HL-60 (cell line): ENCODE results near the gene MLLT1.

Source experiments
- DNase-seq, 2 experiments: peaks; one replicate each; pipeline ENCODE4 v3.0.0-alpha.2; 2010 to 2020; ENCODE audit warnings: low read depth in 1 of 2, low spot score in 1 of 2
- H3K27ac ChIP-seq: fragments of 250-450 bp; sonication (Bioruptor Pico); replicated peaks from 2 replicates; pipeline ENCODE4 v1.5.1; 2020; ENCODE audit warnings: mild to moderate bottlenecking, moderate library complexity
- H3K27me3 ChIP-seq: fragments of 250-450 bp; sonication (Bioruptor Pico); 2 replicates; pipeline ENCODE4 v1.5.1; 2021; ENCODE audit warnings: mild to moderate bottlenecking, moderate library complexity; ENCODE audit not compliant: insufficient read depth, poor library complexity, severe bottlenecking
- H3K4me3 ChIP-seq: replicated peaks from 2 replicates; pipeline ENCODE4 v1.5.1; 2011; ENCODE audit warnings: mild to moderate bottlenecking, control low read depth, low read length; ENCODE audit not compliant: insufficient read depth
- CTCF ChIP-seq: IDR thresholded peaks from one replicate; pipeline ENCODE4 v1.5.1; 2011; ENCODE audit warnings: low read length, control low read depth, inconsistent platforms; ENCODE audit not compliant: insufficient read depth
- GABPA ChIP-seq: IDR thresholded peaks from 2 replicates; pipeline ENCODE4 v1.6.1; 2012; ENCODE audit warnings: low read depth
- POLR2AphosphoS5 ChIP-seq: IDR thresholded peaks from 2 replicates; pipeline ENCODE4 v1.6.1; 2012; ENCODE audit warnings: low read depth
- REST ChIP-seq: IDR thresholded peaks from 2 replicates; pipeline ENCODE4 v1.6.1; 2012; ENCODE audit warnings: low read depth; ENCODE audit not compliant: insufficient replicate concordance
- SPI1 ChIP-seq: IDR thresholded peaks from 2 replicates; pipeline ENCODE4 v1.6.1; 2012; ENCODE audit warnings: low read depth, mild to moderate bottlenecking, borderline replicate concordance

Gene MLLT1

GRCh38 chr19:6164906-6165531, 114.8 kb downstream of the MLLT1 start:
- Histone ChIP-seq H3K27me3 (no peaks in the 10 kb centered on the region), H3K4me3 (no peak overlapping the region), H3K27ac (no peak overlapping the region)
- no peak for TF ChIP-seq SPI1
- TF ChIP-seq GABPA = no peak
- no peak for TF ChIP-seq CTCF
- no peak for TF ChIP-seq POLR2AphosphoS5
- TF ChIP-seq REST = no peak
- DNase-seq = no peak

GRCh38 chr19:6161271-6161850, 118.4 kb downstream of the MLLT1 start:
- no peak overlapping the region for H3K4me3 ChIP-seq
- H3K27me3 ChIP-seq = no peaks in the 10 kb centered on the region
- DNase-seq = peak; percentile 62 to 72
- no peak overlapping the region for H3K27ac ChIP-seq
- TF ChIP-seq POLR2AphosphoS5 (no peak), GABPA (no peak), REST (no peak), SPI1 (peak; percentile 64; the same call in 1 of the 2 replicates)
